ENCODE results near the gene THAP12. TPM values are rescaled to one million over a fixed set of nuclear protein-coding genes. Genes with fewer than 3 reads are reported as not detected.
"Not testable (repeated sequence)": the region's sequence is repeated elsewhere in the genome, so short reads cannot be mapped to it uniquely, and the experiment has no call there.

THAP12 gene
- total RNA-seq, 4 donors from 2014 or later: 13.3 to 35.2 (median 22.9) TPM

DNA sequence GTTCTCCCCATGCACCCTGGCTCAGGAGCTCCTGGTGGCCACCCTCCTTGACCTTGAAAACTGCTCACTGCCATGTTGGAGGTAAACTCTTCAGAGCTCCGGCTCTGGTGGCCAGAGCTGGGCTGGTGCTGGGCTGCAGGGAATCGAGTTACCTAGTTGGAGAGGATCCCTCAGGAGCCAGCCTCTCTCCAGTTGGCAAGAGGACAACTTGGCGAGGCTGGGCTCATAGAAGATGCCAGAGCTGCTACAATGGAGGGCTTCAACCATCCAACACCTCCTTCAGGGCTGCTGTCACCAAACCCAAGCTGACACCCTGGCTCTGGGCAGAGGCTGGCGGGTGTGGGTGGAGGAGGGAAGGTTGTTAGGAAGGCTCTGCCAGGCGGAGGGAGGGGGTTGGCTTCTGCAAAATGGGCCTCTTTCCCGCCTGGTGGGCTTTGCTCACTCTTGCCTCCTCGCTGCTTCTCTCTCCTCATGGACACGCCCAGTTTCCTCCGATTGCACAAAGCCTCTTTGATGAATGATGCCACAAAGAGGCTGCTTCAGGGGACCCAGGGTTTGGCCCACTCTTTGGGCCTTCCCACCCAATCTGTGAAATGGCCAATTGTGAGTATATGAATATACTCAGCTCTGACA lies 53.1 kb downstream of the THAP12 start:
- no peaks in the 10 kb centered on the region for H3K36me3 ChIP-seq
- 91 to 95% methylated on average over 4 to 9 of the region's 9 CpGs for WGBS, 2 donors (ENCODE audit: low coverage in 1 of 2)
- TF ChIP-seq, protein P1, sequence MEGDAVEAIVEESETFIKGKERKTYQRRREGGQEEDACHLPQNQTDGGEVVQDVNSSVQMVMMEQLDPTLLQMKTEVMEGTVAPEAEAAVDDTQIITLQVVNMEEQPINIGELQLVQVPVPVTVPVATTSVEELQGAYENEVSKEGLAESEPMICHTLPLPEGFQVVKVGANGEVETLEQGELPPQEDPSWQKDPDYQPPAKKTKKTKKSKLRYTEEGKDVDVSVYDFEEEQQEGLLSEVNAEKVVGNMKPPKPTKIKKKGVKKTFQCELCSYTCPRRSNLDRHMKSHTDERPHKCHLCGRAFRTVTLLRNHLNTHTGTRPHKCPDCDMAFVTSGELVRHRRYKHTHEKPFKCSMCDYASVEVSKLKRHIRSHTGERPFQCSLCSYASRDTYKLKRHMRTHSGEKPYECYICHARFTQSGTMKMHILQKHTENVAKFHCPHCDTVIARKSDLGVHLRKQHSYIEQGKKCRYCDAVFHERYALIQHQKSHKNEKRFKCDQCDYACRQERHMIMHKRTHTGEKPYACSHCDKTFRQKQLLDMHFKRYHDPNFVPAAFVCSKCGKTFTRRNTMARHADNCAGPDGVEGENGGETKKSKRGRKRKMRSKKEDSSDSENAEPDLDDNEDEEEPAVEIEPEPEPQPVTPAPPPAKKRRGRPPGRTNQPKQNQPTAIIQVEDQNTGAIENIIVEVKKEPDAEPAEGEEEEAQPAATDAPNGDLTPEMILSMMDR (IDR thresholded peaks at IDR 0.05): no peak
- TF ChIP-seq EP300 (IDR thresholded peaks at IDR 0.05; ENCODE audit: low read depth): no peak
- no peak for TF ChIP-seq POLR2AphosphoS5 (IDR thresholded peaks at IDR 0.05)
- no peak for TF ChIP-seq POLR2A (IDR thresholded peaks at IDR 0.05)
- H3K27me3 ChIP-seq: no peaks in the 10 kb centered on the region
- no peaks in the 10 kb centered on the region for H3K9me3 ChIP-seq
- in situ Hi-C loops (cut with MboI; ENCODE audit: low pct_ligation_motif_present in 1 of 4, low pct_unique_long_range_greater_than_20kb in 1 of 4, low sequenced_read_pairs in 3 of 4) (loop anchor here in 1 of 4 donors (10.0 kb wide), 1 partner anchor 433 kb away; no protein-coding TSS in a partner anchor), intact Hi-C loops (cut with DNase I; ENCODE audit: low total_unique reads) (no loop called here)
- DNase-seq: no peak
- H3K4me1 ChIP-seq: no peaks in the 10 kb centered on the region
- H3K27ac ChIP-seq: no peak overlapping the region
- H3K4me3 ChIP-seq: no peak overlapping the region

DNA sequence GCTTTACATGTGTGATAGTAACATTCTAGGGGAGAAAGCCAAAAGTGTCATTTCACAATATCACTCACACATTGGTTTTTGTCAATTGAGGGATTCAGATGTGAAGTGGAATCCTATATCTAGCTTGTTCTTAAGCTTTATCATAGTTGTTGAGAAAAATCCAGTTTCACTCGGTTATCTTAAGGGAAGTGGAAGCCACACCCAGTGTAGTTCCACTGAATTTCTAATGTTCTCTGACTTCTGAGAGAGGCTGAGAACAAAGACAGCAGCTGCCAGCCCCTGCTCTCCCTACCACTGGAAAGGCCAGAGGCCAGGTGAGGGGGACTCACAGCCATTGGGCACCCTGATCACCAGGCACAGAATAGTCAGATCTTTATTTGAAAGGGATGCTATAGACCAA lies 53.7 kb downstream of the THAP12 start:
- DNase-seq: no peak
- Histone ChIP-seq H3K36me3 (no peaks in the 10 kb centered on the region), H3K4me1 (peaks cover 0 to 2% (median under 1%) of the 10 kb centered on the region in 4 donors), H3K4me3 (no peak overlapping the region), H3K27me3 (peaks cover 4% of the 10 kb centered on the region), H3K9me3 (no peaks in the 10 kb centered on the region), H3K27ac (no peak overlapping the region)
- intact Hi-C loops (cut with DNase I; ENCODE audit: low total_unique reads): no loop called here
- WGBS, 2 donors (ENCODE audit: low coverage in 1 of 2): 24% methylated on average over 1 of the region's 1 CpG; no CpG with 5 or more reads in 1 of the 2 donors
- TF ChIP-seq, protein P1 (IDR thresholded peaks at IDR 0.05): no peak
- TF ChIP-seq POLR2A (IDR thresholded peaks at IDR 0.05) (no peak), POLR2AphosphoS5 (IDR thresholded peaks at IDR 0.05) (no peak), EP300 (IDR thresholded peaks at IDR 0.05; ENCODE audit: low read depth) (no peak)
- in situ Hi-C loops (cut with MboI; ENCODE audit: low pct_ligation_motif_present in 1 of 4, low pct_unique_long_range_greater_than_20kb in 1 of 4, low sequenced_read_pairs in 3 of 4): loop anchor here in 1 of 4 donors (10.0 kb wide), 1 partner anchor 432 kb away; no protein-coding TSS in a partner anchor

DNA sequence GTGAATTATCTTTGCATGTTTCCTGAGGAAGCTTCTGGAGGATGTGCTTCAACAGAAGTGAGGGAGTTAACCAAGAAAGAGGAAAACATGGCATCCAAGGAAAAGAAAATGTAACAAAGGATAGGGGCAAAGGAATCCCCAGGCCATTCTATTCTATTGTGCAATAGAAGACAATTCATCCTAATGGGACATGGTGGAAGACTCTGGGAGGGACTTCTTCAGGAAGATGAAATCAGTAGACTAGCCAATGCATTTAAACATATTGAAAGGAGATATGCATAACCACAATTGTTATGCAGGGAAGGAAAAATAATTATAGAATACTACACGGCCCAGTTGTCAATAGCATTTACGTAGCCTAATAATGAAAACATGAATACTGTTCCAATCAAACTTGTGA lies 55.7 kb downstream of the THAP12 start:
- intact Hi-C loops (cut with DNase I; ENCODE audit: low total_unique reads): no loop called here
- DNase-seq: no peak
- H3K4me3 ChIP-seq: no peak overlapping the region
- no peaks in the 10 kb centered on the region for H3K9me3 ChIP-seq
- H3K4me1 ChIP-seq: peaks cover 0 to 9% (median 6%) of the 10 kb centered on the region in 4 donors
- no peak for TF ChIP-seq EP300 (IDR thresholded peaks at IDR 0.05; ENCODE audit: low read depth)
- no peak for TF ChIP-seq POLR2AphosphoS5 (IDR thresholded peaks at IDR 0.05)
- TF ChIP-seq, protein P1 (IDR thresholded peaks at IDR 0.05): no peak
- no peak for TF ChIP-seq POLR2A (IDR thresholded peaks at IDR 0.05)
- H3K27me3 ChIP-seq: peaks cover 24% of the 10 kb centered on the region
- no peak overlapping the region for H3K27ac ChIP-seq
- in situ Hi-C loops (cut with MboI; ENCODE audit: low pct_ligation_motif_present in 1 of 4, low pct_unique_long_range_greater_than_20kb in 1 of 4, low sequenced_read_pairs in 3 of 4): loop anchor here in 1 of 4 donors (10.0 kb wide), 1 partner anchor 430 kb away; no protein-coding TSS in a partner anchor
- no peaks in the 10 kb centered on the region for H3K36me3 ChIP-seq
- WGBS, 2 donors (ENCODE audit: low coverage in 1 of 2): 90 to 100% methylated on average over 2 of the region's 2 CpGs

DNA sequence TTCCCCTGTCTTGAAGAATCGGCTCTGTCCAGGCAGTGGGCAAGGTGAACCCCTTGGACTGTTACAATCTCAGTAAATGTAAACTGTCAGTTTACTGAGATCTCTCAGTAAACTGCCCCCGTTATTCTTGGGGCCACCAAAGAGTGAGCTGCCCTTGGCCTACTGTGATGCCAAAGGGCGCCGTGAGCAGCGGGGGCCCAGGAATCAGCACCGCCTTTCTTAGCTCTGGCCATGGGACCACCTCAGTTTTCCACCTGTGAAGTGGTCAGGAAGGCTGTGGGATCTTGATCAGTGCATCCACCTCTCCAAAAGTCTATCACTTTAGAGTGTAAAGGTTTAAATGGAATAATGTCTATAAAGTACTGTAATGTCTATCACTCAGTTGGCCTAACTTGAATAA lies 57.1 kb downstream of the THAP12 start:
- Histone ChIP-seq H3K36me3 (no peaks in the 10 kb centered on the region), H3K27me3 (peaks cover 27% of the 10 kb centered on the region)
- in situ Hi-C loops (cut with MboI; ENCODE audit: low pct_ligation_motif_present in 1 of 4, low pct_unique_long_range_greater_than_20kb in 1 of 4, low sequenced_read_pairs in 3 of 4): loop anchor here in 2 of 4 donors (10.0 to 25.0 kb wide), 3 partner anchors 112 to 437 kb away; partner anchors contain the start of gene WNT11 (in 1 of the 2)

DNA sequence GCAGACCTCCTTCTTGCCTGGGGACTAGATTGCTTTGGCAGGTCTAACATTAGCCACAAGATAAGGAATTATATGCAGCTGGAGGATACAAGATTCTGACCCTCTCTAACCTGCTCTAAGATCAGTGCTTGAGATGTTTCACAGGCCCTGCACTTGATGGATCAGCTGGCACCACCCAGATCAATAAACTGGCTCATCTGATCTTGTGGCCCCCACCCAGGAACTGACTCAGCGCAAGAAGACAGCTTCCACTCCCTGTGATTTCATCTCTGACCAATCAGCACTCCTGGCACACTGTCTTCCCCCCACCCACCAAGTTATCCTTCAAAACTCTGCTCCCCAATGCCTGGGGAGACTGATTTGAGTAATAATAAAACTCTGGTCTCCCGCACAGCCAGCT lies 57.6 kb downstream of the THAP12 start:
- WGBS, 2 donors (ENCODE audit: low coverage in 1 of 2): 68 to 75% methylated on average over 1 to 2 of the region's 2 CpGs
- DNase-seq; intact Hi-C loops (cut with DNase I; ENCODE audit: low total_unique reads): not testable (repeated sequence)

More for the DNA sequence above, 57.1 kb downstream of the THAP12 start:
- no peak for DNase-seq
- Histone ChIP-seq H3K27ac (no peak overlapping the region), H3K4me3 (no peak overlapping the region), H3K4me1 (peaks cover 0 to 9% (median 6%) of the 10 kb centered on the region in 4 donors), H3K9me3 (no peaks in the 10 kb centered on the region)
- TF ChIP-seq EP300 (IDR thresholded peaks at IDR 0.05; ENCODE audit: low read depth) (no peak), POLR2A (IDR thresholded peaks at IDR 0.05) (no peak), POLR2AphosphoS5 (IDR thresholded peaks at IDR 0.05) (no peak)
- TF ChIP-seq, protein P1 (IDR thresholded peaks at IDR 0.05): no peak
- intact Hi-C loops (cut with DNase I; ENCODE audit: low total_unique reads): no loop called here
- 99% methylated on average over 6 of the region's 6 CpGs; no CpG with 5 or more reads in 1 of the 2 donors for WGBS, 2 donors (ENCODE audit: low coverage in 1 of 2)

More for the DNA sequence above, 57.6 kb downstream of the THAP12 start:
- peaks cover 27% of the 10 kb centered on the region for H3K27me3 ChIP-seq
- in situ Hi-C loops (cut with MboI; ENCODE audit: low pct_ligation_motif_present in 1 of 4, low pct_unique_long_range_greater_than_20kb in 1 of 4, low sequenced_read_pairs in 3 of 4): loop anchor here in 2 of 4 donors (10.0 to 25.0 kb wide), 3 partner anchors 111 to 436 kb away; partner anchors contain the start of gene WNT11 (in 1 of the 2)
- not testable (repeated sequence) for H3K9me3 ChIP-seq, H3K4me1 ChIP-seq, H3K36me3 ChIP-seq, H3K4me3 ChIP-seq, H3K27ac ChIP-seq
